ENCODE measurements around the gene ECPAS. TPM values are rescaled to one million over a fixed set of nuclear protein-coding genes. Genes with fewer than 3 reads are reported as not detected.

ECPAS gene
- total RNA-seq = 113 and 135 TPM in 2 replicates

GRCh38 chr9:111483858-111484571 lies at the start of gene ECPAS:
ECPAS (minus strand) TSS chr9:111484383; CDS start chr9:111472918, 11,465 bp downstream.

GRCh38 chr9:111525056-111525977 lies 41.1 kb upstream of the ECPAS start, which contains the start of gene ZNF483:
ZNF483 (plus strand) TSS chr9:111525179; CDS start chr9:111527396, 2,217 bp downstream.

GRCh38 chr9:111330124-111330523 lies 154.1 kb downstream of the ECPAS start, which contains the start of gene OR2K2:
OR2K2 (minus strand) TSS chr9:111330224; CDS start chr9:111328433, 1,791 bp downstream.

Other genes starting within 250 kb of the ECPAS start
- gene OR2K2, start 154.2 kb downstream of the ECPAS start, total RNA-seq = 0.12 TPM in 1 of 2 replicates, not detected in the other
- gene ZNF483, start 40.8 kb upstream of the ECPAS start, total RNA-seq = 1.3 and 1.9 TPM in 2 replicates
- gene PTGR1, start 115.3 kb upstream of the ECPAS start, total RNA-seq = 62.7 and 76.2 TPM in 2 replicates
- 6.5 and 7.1 TPM in 2 replicates for gene DNAJC25, start 147.0 kb upstream of the ECPAS start, total RNA-seq
- 58.5 and 61.7 TPM in 2 replicates for gene GNG10, start 177.2 kb upstream of the ECPAS start, total RNA-seq

Measured in aortic smooth muscle cell (primary cell).